NCI-H2107 (cell line): ENCODE measurements around the gene CCDC192.
"Not testable (repeated sequence)": the region's sequence is repeated elsewhere in the genome, so short reads cannot be mapped to it uniquely, and the experiment has no call there.

ENCODE experiments used
- DNase-seq: peaks from one replicate; lab custom pipeline; 2025; lab: John Stamatoyannopoulos, UW

CCDC192 gene

DNA sequence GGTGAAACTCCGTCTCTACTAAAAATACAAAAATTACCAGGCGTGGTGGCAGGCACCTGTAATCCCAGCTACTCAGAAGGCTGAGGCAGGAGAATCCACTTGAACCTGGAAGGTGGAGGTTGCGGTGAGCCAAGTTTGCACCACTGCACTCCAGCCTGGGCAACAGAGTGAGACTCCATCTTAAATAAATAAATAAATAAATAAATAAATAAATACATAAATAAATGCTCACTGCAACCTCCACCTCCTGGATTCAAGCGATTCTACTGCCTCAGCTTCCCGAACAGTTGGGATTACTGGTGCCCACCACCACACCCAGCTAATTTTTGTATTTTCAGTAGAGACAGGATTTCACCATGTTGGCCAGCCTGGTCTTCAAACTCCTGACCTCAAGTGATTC is 144.4 kb downstream of the CCDC192 start:
- DNase-seq = not testable (repeated sequence)

DNA sequence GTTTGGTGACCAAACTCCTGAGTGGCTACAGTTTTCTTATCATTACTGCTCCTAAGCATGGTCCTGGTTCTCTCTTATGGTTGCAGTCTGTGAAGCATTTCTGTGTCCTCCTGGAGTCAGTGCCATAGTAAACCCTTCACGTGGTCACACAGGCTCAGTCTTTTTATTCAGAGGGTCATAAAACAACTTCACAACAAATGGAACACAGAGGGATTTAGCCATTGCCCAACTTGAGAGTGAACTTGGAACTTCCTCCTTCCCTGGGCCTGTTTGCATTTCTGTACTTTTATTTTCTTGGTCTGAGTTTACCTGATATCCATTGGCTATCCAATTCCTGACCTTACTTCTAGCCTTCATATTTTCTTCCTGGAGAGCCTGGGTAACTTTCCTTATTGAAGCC is 144.9 kb downstream of the CCDC192 start:
- no peak for DNase-seq

DNA sequence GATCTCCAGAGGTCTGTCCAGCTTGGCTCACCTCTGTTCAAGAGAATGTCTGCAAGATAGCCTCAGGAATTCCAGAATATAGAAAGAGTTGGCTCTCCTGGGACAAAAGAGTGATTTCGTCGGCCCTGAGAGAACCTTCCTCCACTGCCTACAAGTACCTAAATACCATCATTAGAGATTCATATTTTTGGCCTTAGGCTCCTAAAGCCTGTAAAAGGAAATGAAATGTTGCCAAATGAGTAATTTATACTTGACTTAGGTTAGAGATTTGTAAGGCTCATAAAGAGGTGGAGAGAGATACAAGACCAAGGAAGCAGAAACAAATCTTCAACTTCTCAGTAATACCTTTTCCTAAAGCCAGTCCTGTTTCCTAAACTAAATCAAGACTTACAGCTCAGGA is 146.2 kb downstream of the CCDC192 start:
- DNase-seq = no peak

DNA sequence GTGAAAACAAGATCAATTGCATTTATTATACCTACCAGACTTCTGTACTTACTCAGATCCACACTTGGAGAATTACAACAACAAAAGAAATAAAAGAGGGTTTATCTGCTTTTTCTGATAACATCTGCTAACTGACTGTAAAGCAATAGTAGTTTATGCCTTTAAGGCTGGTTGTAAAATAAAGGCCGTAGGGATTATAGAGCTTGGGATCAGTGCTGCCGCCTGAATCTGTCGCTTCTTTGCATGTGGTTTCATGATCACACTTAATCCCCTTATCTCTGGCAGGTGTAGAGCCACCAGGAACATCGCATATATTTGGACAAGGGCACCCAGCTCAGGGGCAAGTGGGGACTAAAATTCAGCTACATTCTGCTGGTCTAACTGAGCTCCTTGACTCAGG is 146.7 kb downstream of the CCDC192 start:
- DNase-seq = no peak

DNA sequence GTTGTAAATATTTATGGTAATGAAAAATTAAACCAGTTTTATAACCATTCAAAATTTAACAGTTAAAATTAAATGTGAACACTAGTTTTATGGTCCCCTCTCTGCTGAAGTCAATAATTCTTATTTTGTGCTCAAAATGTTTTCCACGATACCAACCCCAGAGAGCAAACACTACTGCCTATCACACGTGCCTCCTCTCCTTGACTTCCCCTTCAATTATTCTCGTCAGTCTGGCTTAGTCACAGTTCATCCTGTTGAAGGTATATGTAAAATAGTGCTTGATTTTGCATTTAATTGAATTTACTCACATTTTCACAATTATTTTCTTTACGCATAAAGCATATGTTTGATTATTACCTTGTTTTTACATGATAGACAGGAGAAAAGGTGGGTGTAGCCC is 148.8 kb downstream of the CCDC192 start:
- DNase-seq = no peak

DNA sequence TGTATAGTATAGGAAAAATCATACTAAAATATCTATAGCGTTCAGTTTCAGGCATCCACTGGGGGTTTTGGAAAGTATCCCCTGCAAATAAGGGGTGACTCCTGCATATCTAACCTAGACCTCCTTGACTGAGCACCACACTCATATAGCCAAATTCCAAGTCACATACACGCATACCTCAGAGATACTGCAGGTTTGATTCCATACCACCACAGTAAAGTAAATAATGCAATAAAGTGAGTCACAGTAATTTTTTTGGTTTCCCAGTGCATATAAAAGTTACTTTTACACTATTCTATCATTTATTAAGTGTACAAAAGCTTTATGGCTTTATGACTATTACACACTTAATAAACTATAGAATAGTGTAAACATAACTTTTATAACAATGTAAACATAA is 151.3 kb downstream of the CCDC192 start:
- no peak for DNase-seq

DNA sequence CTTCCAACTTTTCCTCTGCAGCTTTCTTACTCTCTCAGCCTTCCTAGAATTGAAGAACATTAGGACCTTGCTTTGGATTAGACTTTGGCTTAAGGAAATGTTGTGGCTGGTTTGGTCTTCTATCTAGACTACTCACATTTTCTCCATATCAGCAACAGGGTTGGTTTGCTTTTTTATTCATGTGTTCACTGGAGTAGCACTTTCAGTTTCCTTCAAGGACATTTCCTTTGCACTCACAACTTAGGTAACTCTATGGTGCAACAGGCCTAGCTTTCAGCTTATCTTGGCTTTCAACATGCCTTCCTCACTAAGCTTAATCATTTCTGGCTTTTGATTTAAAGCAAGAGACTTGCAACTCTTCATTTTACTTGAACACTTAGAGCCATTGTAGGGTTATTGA is 153.1 kb downstream of the CCDC192 start:
- no peak for DNase-seq

DNA sequence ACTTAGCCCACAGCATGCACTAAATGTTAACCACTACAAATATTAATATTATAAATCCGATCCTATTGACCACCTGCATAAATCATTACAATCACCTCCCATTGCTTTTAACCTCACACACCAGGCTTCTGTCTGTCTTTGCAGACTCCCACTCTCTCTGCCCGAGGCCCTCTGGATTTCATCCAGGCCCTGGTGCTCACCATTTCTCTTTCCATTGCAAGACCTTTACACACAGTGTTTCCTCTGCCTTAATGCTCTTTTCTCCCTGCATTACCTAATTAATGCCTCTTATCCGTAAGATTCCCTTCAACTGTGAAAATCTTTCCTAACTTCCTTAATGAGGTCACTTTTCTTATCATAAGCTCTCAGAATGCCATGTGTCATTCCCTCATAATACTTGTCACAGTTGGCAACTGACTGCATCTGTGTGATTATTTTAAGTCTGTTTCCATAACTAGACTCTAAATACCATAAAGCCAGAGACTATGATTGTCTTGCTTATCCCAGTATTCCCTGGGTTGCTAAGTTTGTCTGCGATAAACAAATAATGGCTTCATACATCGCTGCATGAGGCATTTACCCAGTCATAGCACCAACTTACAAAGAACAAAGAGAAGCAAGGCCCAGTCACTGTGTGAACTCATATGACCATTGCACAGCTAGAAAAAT is 155.1 kb downstream of the CCDC192 start:
- DNase-seq = no peak

DNA sequence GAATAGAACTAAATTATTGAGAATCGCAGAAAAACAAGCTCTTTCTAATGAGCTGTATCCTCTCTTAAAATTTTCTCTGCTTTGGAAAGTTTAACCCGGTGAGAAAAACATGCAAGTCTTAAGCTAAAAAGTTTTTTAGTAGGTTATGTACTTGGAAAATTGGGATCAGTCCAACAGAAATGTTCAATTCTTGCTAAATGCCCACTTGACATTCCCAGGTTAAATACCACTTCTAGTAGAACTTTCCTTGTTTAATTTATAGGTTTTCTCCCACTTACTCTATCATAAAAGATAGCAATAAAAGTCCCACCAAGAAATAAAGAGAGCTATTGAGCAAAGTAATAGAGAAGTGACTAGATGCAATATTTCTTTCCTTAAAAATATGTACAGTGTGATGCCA is 157.1 kb downstream of the CCDC192 start:
- no peak for DNase-seq

DNA sequence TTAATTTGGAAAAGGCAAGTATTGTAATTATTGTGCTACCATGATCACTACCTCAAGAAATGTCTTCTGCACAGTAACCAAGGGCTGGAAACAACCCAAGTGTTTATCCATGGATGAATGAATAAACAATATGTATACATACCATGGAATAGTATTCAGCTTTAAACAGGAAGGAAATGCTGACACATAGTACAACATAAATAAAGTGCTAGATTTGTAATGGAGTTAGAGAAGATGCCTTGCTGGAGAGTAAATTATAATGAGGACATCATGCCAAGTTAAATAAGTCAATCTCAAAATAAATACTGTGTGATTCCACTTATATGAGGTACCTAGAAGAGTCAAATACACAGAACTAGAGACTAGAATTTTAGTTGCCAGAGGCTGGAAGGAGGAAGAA is 160.0 kb downstream of the CCDC192 start:
- DNase-seq = no peak

DNA sequence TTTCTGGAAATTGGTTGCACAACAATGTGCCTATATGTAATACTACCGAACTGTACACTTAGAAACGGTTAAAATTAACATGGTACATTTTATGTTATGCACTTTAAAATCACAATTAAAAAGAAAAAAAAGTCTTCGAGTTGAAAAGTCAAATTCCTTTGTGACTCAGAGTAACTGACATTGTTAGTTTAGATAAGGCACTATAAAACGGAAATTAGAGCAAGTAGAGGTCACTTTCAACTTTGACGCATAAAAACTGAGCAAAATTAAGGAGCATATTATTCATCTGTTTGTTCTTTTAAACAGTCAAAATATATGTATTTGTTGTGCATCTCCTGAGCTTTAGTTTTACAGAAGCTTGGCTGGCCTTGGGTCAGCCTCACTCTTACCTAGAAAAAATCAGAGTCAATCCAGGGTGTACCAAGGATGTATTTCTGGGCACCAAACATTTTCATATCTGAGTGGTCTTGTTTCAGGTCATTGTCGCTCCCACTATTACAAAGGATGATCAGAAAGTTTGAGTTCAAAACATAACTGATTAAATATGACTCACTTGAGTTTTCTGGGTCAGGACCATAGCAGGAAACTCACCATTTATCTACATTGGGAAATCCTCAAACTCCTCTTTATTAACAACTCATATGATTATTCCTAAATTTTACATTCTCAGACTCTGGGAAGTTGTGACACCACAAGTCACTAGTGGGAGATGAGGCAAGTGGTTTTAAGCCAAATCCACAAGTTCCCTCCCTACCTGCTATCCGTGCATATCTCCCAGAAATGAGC is 160.6 kb downstream of the CCDC192 start:
- no peak for DNase-seq

DNA sequence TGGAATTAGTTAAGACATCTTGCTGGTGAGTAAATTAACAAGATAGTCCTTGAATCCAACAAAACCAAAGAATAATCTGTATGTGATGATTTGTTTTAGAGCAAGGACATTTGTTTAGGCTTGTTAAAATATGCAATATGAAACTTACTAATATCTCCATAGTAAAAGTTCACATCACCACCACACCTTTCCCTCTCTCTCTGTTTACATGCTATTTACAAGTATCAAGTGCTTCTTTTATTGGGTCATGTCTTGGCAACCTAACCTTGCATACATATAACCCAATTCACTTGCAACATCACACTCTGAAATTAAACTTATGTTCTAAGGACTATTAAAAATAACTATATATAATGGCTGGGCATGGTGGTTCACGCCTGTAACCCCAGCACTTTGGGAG is 161.3 kb downstream of the CCDC192 start:
- DNase-seq = no peak

DNA sequence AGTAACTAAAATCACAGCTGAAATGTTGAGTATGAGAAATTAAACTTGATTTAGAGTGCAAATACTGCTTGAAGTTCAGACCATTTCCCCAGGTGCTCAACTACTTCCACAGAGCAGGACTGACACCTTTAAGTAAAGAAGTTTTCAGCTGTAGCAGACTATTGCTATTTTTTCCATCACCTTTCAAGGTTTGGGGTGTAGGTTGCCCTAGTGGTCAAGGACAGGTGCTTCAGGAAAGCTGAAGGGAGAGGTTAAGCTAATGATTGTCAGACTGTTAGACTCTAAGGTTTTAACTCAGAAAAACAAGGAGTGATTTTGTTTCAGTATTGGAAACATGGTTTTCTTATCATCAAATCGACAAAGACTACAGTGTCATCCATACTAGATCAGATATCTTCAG is 162.1 kb downstream of the CCDC192 start:
- no peak for DNase-seq

DNA sequence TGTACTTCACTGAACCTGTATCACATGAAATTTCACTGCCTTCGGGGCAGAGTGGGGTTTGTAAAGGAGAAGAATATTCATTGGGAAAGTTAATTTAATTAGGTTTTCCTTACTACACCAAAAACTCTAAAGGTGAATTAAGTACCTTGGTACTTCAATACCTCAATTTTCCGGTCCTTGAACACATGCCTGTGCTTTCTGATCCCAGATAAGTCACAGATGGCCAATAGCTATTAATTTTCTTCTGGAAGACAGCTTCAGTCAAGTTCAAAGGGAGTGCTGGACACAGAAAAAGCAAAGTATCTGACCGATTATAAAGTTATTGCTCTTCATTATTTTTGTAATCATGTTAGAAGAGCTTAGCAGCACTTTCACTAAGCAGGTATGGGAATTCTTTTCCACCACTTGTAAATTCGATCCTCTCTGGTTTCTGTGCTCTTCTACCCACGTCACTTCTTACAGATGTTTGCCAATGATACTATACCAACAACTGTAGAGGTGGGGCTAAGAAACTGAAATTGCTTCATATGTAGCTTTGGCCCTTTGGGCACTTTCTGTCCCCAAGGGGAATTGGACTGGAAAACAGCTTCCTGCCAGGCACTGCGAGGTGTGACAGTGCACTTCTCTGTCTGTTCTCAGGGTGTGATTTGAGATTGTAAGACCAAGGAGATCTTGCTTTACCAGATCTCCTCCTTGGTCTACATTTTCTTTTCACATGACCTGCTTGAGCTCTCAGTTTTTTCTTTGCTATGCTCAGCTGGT is 164.0 kb downstream of the CCDC192 start:
- DNase-seq = no peak

DNA sequence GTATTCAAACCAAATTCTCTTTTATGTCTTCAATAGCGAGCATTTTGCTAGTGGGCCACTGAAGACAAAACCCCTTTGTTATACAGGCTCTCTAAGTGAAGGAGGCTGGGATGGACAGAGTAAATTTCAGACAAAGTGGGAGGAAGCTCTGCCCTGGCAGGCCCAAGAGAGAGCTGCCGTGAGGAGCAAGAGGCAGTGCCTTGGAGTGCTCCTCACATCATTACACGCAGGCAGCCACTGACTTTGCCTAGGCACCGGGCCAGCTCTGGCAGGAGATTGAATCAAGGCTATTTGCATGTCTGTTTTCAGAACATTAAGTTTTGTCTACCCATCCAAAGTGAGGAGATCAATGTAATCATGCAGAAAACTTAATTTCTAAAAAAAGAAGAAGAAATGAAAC is 167.7 kb downstream of the CCDC192 start:
- no peak for DNase-seq

DNA sequence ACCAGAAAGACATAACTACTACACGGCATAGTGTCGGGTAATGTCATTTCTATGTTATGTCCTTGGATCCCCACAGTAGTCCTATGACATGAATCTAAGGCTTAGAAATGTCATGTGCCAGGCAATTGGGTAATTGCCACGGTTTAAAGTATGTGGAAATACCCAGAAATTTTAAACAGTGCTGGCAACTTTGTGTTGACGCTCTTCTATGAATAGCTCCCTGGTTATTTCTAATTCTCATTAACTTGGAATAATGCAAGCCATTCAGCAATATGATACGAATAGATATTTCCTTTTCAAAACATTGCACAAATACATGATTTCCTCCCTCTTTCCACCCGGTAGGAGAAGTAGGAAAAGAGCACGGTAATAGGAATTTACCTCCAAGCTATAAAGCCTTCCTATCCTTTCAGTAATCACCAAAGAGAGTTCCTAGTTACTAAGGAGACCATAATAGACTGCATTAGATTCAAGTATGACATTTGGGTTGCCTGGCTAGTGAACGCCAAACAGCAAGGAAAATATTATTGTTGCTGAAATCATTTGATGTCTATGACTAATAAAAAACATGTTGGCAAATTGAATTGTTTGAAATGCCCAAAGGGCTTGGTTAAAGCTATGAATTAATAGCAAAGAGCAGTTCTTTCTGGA is 168.4 kb downstream of the CCDC192 start:
- DNase-seq = no peak

DNA sequence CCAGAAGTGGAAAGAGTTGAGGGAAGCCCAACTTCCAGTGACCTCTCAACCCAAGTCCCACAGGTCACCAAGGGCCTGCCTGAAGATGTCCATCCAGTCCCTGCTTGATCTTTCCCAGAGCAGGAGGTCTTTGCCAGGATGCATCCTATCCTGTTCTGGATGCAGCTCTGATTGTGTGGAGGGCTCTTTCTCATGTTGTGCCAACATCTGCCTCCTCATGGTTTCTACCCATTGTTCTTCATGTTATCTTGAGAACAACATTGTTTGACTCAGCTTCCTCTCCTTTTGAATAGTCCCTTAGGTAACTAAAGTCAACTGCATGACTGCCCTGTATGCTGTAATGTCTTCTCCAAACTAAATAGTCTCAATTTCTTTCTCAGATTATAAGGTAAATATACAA is 169.3 kb downstream of the CCDC192 start:
- no peak for DNase-seq

DNA sequence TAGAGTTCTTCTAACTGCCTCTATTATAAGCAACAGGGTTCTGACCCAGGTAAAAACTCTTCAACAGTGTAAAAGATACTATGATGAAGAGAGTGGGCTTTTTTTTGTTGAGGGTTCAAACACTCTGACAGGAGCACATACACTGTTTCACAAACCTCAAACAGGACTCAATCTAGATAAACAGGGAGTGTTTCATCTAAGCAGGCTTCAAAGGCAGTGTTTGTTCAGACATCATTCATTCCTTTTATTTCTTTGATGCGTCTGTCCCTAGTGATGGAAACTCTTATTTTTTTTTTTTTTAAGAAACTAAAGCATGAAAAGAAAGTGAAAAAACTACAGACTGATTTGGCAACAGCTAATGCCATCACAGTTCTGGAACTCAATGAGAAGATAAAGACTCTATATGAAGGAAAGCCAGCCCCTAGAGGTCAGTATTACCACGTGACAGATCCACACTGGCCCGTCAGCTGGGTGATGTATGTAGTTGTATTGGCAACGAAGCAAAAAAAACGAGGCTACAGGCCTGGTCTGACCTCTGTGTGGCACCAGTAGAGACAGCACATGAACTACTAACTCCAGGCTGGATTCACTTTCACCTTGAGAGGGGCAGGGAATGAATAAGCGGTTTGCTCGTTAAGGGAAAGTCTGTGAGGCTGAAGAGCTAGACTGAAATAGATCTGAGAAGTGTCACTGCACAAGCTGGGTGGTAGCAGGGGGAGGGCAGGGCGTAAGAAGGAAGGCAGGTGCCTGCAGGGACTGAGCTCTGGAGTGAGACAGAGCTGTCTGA is 172.2 kb downstream of the CCDC192 start:
- no peak for DNase-seq

DNA sequence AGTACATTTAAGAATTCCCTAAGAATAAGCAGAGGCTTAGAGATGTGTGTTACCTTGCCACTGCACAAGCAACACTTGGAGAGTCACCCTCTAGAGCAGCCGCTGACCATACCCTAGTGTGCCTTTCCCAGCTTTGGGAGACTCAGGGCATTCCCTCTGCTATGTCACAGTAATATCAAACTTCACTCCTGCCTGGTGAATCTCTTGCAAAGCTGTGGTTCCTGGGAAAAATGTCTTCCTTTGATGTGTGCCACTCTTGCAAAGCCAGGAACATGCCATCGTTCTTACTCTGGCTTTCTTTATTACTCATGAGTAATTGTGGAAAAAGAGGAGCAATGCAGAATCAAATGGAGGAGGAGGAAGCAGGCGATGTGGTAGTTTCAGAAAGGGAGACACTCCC is 173.2 kb downstream of the CCDC192 start:
- DNase-seq = no peak

DNA sequence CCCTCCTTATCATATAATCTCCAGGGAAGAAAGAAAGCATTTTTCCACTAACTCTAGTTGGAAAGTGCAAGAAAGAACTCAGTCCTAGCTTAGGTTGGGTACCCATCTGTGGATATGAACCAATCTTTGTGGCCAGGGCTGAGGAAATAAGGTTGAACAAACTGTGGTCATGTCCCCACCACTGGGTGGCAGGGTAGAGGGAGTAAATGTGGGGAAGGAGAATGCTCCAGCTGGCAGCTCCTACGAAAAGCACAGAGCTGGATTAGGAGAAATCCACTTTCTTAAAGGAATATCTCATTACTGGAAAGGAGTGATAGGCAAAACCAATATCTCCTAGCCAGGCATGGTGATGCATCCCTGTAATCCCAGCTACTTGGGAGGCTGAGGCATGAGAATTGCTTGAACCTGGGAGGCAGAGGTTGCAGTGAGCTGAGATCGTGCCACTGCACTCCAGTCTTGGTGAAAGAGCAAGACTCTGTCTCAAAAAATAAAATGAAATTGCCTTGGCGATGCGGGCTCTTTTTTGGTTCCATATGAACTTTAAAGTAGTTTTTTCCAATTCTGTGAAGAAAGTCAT is 175.1 kb downstream of the CCDC192 start:
- DNase-seq = peak; percentile 21

DNA sequence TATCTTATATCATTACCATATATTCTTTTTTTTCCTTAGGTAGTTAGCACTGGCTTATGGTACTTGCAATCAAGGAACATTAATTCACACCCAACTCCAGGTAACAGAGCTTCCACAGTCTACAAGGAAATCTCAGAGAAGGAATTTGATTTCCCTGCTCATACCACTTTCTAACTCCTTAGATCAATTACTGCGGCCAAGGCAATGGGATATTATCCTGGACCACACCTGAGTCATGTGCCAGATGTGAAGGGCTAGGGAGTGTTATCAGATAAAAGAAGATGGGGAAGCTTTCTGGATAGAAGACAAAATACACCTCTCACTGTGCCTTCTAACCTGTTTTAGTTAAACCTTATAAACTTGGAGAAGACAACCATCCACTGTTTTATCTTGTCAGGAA is 181.2 kb downstream of the CCDC192 start:
- no peak for DNase-seq
